H1 (cell line): ENCODE results near the gene GGT5. TPM values are rescaled to one million over a fixed set of nuclear protein-coding genes. Genes with fewer than 3 reads are reported as not detected.

ENCODE experiments used
- ATF2 ChIP-seq: IDR thresholded peaks from 2 replicates; pipeline ENCODE4 v1.6.1; 2012; ENCODE audit warnings: low read length, inconsistent platforms
- CTCF ChIP-seq, 3 experiments: IDR thresholded peaks; 1 replicate in 2 of 3; 2 replicates in 1 of 3; pipeline versions ENCODE4 v1.5.1 to v1.6.1; 2011; ENCODE audit warnings: low read length in 3 of 3, mild to moderate bottlenecking in 3 of 3, inconsistent platforms in 2 of 3, low read depth in 1 of 3, moderate library complexity in 1 of 3; ENCODE audit not compliant: insufficient read depth in 1 of 3; ENCODE audit errors: control extremely low read depth in 1 of 3
- SIN3A ChIP-seq, 2 experiments: IDR thresholded peaks in 1 of 2; conservative IDR thresholded peaks in 1 of 2; 2 replicates each; pipeline ENCODE4 v1.6.1; 2011 to 2012; ENCODE audit warnings: low read length in 2 of 2, improper control_type of control experiment in 1 of 2, low read depth in 1 of 2, mild to moderate bottlenecking in 1 of 2
- polyA plus RNA-seq, 7 experiments: library from polyadenylated mRNA; depleted of rRNA in 3 of 7; stranded (reverse) in 5 of 7; unstranded in 2 of 7; fragments of >200 nt in 5 of 7; fragments of 200-250 nt in 2 of 7; gene quantifications; 1 replicate in 5 of 7; 2 replicates in 1 of 7; 4 replicates in 1 of 7; pipeline versions ENCODE4 v1.2.1 to v1.2.3, GENCODE V29; 2011 to 2013; ENCODE audit warnings: missing spikeins in 2 of 7, mixed read lengths in 2 of 7
- total RNA-seq: library from RNA; stranded (reverse); fragmentation: NEBNext Ultra II Directional; extraction: Animal tissue kit (Norgen Biotek cat#: 25700); gene quantifications from 2 replicates; pipeline ENCODE4 v1.2.1, GENCODE V29; 2021

GGT5 gene
- total and polyA plus RNA-seq, 2 of the 8 experiments (the other 6 are each of a cell fraction or from before 2014, with no cell fraction given), result 0.05 TPM; not detected in 1

DNA sequence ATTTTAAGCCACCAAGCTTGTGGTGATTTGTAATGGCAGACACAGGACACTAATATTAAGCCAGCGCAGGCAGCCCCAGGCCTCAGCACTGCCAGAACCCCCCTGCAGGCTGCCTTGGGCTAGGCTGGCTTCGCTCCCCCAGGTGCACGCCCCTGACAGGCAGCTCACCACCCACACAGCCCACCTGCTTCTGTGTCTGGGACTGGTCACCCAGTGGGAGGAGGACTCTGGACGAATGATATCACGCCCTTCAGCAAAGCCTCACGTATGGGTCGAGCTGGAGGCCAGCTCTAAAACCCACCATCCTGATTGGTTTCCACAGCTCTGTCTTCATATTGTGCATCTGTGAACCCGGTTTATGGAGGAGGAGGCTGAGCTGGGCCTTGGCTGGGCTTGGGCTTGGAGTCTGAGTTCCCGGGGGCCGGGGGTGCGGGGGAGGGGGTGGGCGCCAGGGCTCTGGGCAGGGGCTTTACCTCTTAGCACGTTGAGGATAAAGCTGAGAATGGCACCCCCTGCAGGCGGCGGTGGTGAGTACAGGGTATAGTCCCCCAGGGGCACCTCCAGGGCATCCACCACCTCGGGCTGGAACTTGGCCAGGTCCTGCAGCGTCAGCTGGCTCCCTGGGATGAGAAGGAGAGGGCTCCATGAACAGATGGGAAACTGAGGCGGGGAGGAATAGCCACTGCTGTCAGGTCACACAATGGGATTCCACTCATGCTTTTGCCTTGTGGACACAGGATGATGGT, 13.8 kb downstream of the GGT5 start (continued):
- no peak for TF ChIP-seq ATF2
- peak; percentile 55 to 81 (median 78) for TF ChIP-seq CTCF (IDR thresholded peaks at IDR 0.05; ENCODE audit: control extremely low read depth in 1 of 3, insufficient read depth in 1 of 3, low read depth in 1 of 3, low read length in 3 of 3)
- 0 out of 4 replicates have a peak, but pooled peaks of 1 of the 2 experiments have one; percentile 35 for TF ChIP-seq SIN3A (conservative IDR thresholded peaks at IDR 0.05 in 1 of 2, IDR thresholded peaks at IDR 0.05 in 1 of 2; ENCODE audit: low read depth in 1 of 2, low read length in 2 of 2)
- TF ChIP-seq, all 59 proteins: peak for 3
